ENCODE data around the gene PLEKHJ1. TPM values are rescaled to one million over a fixed set of nuclear protein-coding genes. Genes with fewer than 3 reads are reported as not detected.
A peak's percentile ranks its signal among the peaks of the same experiment; 100 is the strongest.

PLEKHJ1 gene
- total and polyA plus RNA-seq, 9 of the 15 experiments (the other 6 are each of a cell fraction or from before 2014, with no cell fraction given) = 1.5 to 188 (median 63.9) TPM

- no peak for TF ChIP-seq ZBTB40 (IDR thresholded peaks at IDR 0.05)
- TF ChIP-seq ZBTB40 (CRISPR knock-in tag; IDR thresholded peaks at IDR 0.05) = no peak
- TF ChIP-seq ARID1B (IDR thresholded peaks at IDR 0.05) = peak; percentile 41; the same call in 1 of the 2 replicates
- no peak; the same call in 1 of the 2 replicates for TF ChIP-seq ZKSCAN8 (CRISPR knock-in tag; IDR thresholded peaks at IDR 0.05)
- TF ChIP-seq MBD1 (CRISPR knock-in tag; IDR thresholded peaks at IDR 0.05) = no peak
- TF ChIP-seq NBN (IDR thresholded peaks at IDR 0.05; ENCODE audit: low read depth) = peak; percentile 75
- TF ChIP-seq THAP7 (CRISPR knock-in tag; IDR thresholded peaks at IDR 0.05) = peak; percentile 69; the same call in 1 of the 2 replicates
- no peak for TF ChIP-seq SMC3 (conservative IDR thresholded peaks at IDR 0.05; ENCODE audit: insufficient read depth, low read depth, low read length)
- no peak; the same call in 1 of the 2 replicates for TF ChIP-seq ZBTB9 (CRISPR knock-in tag; IDR thresholded peaks at IDR 0.05)
- no peak for TF ChIP-seq DNMT1 (IDR thresholded peaks at IDR 0.05)
- no peak for TF ChIP-seq DLX4 (CRISPR knock-in tag; IDR thresholded peaks at IDR 0.05)
Observed at GRCh38 chr19:2269244-2270156, 33.4 kb upstream of the PLEKHJ1 start (continued).

All from K562 (cell line).